LHCN-M2 (cell line): Measurements from ENCODE around the gene PTAR1. TPM values are rescaled to one million over a fixed set of nuclear protein-coding genes. Genes with fewer than 3 reads are reported as not detected.

Experiments used
- DNase-seq: peaks from one replicate; pipeline ENCODE4 v3.0.0-alpha.2; 2012; ENCODE audit warnings: low read depth
- total RNA-seq: library from RNA; depleted of rRNA; stranded (reverse); fragments of >200 nt; gene quantifications from 2 replicates; pipeline ENCODE4 v1.2.3, GENCODE V29; 2014; rRNA removed

Gene PTAR1
- total RNA-seq, 1 experiment from 2014 or later, result 64.6 TPM

DNA sequence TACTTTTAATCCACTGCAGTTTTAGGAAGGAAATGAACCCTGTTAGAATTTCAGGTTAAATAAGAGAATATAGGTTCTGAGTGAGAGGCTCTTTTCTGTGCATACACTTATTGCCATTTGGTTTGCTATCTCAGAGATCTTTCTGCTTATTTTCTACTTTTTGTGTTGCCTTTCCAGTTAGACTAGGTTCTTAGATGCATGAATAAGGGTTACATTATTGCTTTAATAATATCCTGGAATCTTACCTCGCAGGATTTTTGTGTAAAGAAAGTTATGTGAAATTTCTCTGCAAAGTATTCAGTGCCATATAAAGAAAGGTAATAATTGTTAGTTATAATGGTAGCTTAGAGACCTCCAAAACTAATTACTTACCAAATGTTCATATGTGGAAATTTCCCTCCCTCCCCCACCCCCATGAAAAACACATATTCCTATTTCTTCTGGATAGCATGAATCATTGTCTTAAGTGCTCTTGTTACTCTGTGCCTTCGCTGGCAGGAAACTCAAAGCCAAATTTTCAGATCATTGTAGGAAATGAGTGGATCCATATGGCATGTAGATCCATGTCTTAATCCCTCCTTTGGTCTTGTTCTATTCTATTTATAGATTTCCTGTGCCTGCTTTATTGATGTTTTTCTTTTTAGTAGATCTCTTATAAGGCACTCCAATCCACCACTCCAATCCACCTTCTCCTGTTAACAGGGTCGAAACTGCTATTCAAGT, 84.9 kb downstream of the PTAR1 start:
- peak; percentile 83 for DNase-seq

DNA sequence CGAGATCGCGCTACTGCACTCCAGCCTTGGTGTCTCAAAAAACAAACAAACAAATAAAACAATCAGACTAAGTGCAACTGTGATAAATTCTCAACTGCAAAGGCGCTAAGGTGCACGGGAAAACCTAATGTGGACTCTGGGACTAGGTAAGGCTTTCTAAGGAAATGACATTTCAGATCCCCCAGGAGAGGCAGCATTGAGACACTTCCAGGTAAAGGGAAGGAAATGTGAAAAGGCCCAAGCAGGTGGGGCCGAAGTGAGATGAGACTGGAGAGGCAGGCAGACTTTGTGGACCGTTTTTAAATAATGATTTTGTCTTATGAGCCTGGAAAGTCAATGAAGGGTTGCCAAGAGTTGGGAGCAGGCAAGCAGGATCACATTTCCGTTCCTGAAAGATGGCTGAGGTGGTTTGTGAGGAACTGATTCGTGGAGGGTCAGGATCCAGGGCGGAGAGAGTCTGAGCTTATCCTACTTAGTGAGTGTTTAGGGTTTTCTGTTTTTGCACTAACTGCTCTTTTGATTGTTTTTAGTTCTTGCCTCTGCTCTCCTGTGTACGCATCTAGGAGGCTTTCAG, 85.6 kb downstream of the PTAR1 start:
- DNase-seq, result no peak

- no peak for DNase-seq
These were observed 86.5 kb downstream of the PTAR1 start for GRCh38 chr9:69673311-69673640.

- peak; percentile 87 for DNase-seq
These were observed 87.1 kb downstream of the PTAR1 start for GRCh38 chr9:69672596-69673310.

DNA sequence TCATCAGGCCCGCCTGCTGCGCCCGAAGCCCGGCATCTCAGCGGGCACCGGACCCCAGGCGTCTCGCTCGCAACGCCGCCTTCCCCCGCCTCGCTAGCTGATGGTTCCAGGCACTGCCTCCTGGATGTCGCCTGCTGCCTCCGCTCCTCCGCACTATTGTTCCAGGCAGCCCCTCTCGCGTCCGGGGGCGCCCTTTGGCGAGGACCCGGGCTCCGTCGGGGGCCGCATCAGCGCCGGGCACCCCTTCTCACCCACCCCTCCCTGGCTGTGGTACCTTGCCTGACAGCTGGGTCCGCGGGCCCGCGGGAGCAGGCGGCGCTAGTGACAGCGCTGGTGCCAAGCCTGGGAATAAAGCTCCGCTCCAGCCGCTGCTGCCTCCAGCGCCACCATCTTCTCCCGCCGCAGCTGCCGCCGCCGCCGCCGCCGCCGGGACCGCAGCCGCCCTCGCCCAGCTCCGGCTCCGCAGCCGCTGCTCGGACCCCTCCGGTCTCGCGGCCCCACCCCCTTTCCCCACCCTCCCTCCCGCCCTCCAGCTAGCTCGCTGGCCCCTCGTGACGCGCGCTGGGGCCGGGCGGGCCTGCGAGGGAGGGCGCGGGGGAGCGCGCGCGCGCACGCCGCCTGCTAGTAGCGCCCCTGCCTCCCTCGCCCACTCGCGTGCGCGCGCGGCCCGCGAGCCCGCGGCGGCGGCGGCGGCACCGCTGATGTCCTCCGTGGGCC, 87.8 kb downstream of the PTAR1 start, which contains the start of gene APBA1:
Gene APBA1, minus strand, starts transcription at position 493 of the 717 bp plus-strand sequence.
- DNase-seq, result peak; percentile 61

DNA sequence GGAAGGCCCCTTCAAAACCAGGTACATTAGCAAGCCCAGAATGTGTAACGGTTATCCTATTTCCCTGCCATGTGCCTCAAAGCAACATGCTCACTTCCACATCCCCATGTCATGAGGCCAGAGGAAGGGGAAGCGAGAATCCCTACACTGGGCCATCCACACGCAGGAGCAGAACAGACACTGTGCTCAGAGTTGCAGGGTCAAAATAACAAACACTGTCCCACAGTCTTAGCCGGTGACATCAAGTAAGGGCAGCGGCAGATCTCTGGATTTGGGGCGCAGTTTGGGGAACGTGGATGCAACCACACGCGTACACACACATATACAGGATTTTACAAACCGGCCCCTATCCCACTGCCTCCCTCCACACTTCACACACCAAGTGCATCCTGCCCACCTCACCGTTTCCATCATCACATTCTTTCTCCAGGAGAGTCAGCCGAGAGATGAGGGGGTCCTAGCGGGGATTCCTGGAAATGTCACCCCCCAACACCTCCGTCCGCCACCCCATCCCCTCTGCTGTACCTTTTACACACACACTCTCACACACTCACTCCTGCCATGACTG, 88.4 kb downstream of the PTAR1 start:
- no peak for DNase-seq

DNA sequence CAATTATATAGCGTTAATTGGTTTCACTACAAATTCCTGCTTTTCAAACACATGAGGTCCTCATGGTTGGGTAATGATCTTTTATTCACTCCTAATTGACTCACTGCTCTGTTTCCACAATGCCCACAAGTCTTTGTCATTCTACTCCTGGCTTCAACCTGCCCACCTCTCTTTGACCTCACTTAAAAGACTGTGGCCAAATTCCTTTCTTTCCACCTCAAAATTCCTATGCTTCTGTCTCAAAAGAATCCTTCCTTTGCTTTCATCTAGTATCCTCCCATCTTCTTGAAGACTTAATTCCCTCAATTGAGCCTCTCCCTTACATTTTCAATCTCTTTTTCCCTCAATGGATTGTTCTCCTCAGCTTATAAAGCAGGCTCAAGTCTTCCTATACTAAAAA, 92.5 kb downstream of the PTAR1 start:
- DNase-seq, result no peak

GRCh38 chr9:69660304-69660703, 99.5 kb downstream of the PTAR1 start:
- no peak for DNase-seq

Other genes starting within 250 kb of the PTAR1 start
- gene APBA1, start 87.6 kb downstream of the PTAR1 start, total RNA-seq, result 3.1 TPM in 2 replicates
- gene CFAP95, start 60.8 kb upstream of the PTAR1 start, total RNA-seq, result not detected in 2 replicates